ENCODE results near the gene PPIA.
A peak's percentile ranks its signal among the peaks of the same experiment; 100 is the strongest.

PPIA gene

GRCh38 chr7:44846816-44847508 is 50.5 kb downstream of the PPIA start:
- H3K27ac ChIP-seq (ENCODE audit: low read depth, low read length), result peak overlapping the region; percentile 97
- peak overlapping the region; percentile 96 for H3K9ac ChIP-seq (ENCODE audit: low read length)
- H3K4me1 ChIP-seq (ENCODE audit: insufficient read depth, low read length), result peaks cover 22% of the 10 kb centered on the region
- no peaks in the 10 kb centered on the region for H3K27me3 ChIP-seq (ENCODE audit: control insufficient read depth in 1 of 2, insufficient read depth in 2 of 2, low read length in 2 of 2)
- H3K9me3 ChIP-seq (ENCODE audit: low read length), result no peaks in the 10 kb centered on the region
- no peaks in the 10 kb centered on the region for H3K36me3 ChIP-seq (ENCODE audit: insufficient read depth, low read length)
- peak overlapping the region; percentile 76 to 88 for H3K4me3 ChIP-seq (ENCODE audit: low read depth in 1 of 2, low read length in 2 of 2)

GRCh38 chr7:44847509-44847919 is 51.0 kb downstream of the PPIA start:
- Histone ChIP-seq H3K27ac (ENCODE audit: low read depth, low read length) (peak overlapping the region; percentile 97), H3K27me3 (ENCODE audit: control insufficient read depth in 1 of 2, insufficient read depth in 2 of 2, low read length in 2 of 2) (no peaks in the 10 kb centered on the region), H3K9me3 (ENCODE audit: low read length) (no peaks in the 10 kb centered on the region), H3K9ac (ENCODE audit: low read length) (peak overlapping the region; percentile 96), H3K4me1 (ENCODE audit: insufficient read depth, low read length) (peaks cover 17% of the 10 kb centered on the region), H3K36me3 (ENCODE audit: insufficient read depth, low read length) (no peaks in the 10 kb centered on the region), H3K4me3 (ENCODE audit: low read depth in 1 of 2, low read length in 2 of 2) (peak overlapping the region; percentile 76 to 88)

GRCh38 chr7:44847920-44848634 is 51.6 kb downstream of the PPIA start, which contains the start of gene H2AZ2:
Gene H2AZ2 (minus strand): TSS chr7:44848087. CDS start chr7:44847971, 116 bp downstream.
- Histone ChIP-seq H3K36me3 (ENCODE audit: insufficient read depth, low read length) (no peaks in the 10 kb centered on the region), H3K9me3 (ENCODE audit: low read length) (no peaks in the 10 kb centered on the region), H3K27me3 (ENCODE audit: control insufficient read depth in 1 of 2, insufficient read depth in 2 of 2, low read length in 2 of 2) (no peaks in the 10 kb centered on the region), H3K4me3 (ENCODE audit: low read depth in 1 of 2, low read length in 2 of 2) (peak within 1 kb of the TSS; percentile 76 to 88), H3K27ac (ENCODE audit: low read depth, low read length) (peak within 1 kb of the TSS; percentile 97), H3K9ac (ENCODE audit: low read length) (peak within 1 kb of the TSS; percentile 96), H3K4me1 (ENCODE audit: insufficient read depth, low read length) (peaks cover 14% of the 10 kb centered on the region)

- Histone ChIP-seq H3K27me3 (ENCODE audit: control insufficient read depth in 1 of 2, insufficient read depth in 2 of 2, low read length in 2 of 2) (no peaks in the 10 kb centered on the region), H3K27ac (ENCODE audit: low read depth, low read length) (peak overlapping the region; percentile 66), H3K9ac (ENCODE audit: low read length) (no peak overlapping the region), H3K4me3 (ENCODE audit: low read depth in 1 of 2, low read length in 2 of 2) (peak overlapping the region in 1 of 2 donors; percentile 71), H3K9me3 (ENCODE audit: low read length) (no peaks in the 10 kb centered on the region), H3K4me1 (ENCODE audit: insufficient read depth, low read length) (peaks cover 9% of the 10 kb centered on the region), H3K36me3 (ENCODE audit: insufficient read depth, low read length) (no peaks in the 10 kb centered on the region)
Observed at GRCh38 chr7:44849259-44849884, 52.9 kb downstream of the PPIA start.

GRCh38 chr7:44849885-44850544 is 53.5 kb downstream of the PPIA start:
- Histone ChIP-seq H3K4me1 (ENCODE audit: insufficient read depth, low read length) (peaks cover 9% of the 10 kb centered on the region), H3K4me3 (ENCODE audit: low read depth in 1 of 2, low read length in 2 of 2) (no peak overlapping the region), H3K36me3 (ENCODE audit: insufficient read depth, low read length) (no peaks in the 10 kb centered on the region), H3K27ac (ENCODE audit: low read depth, low read length) (no peak overlapping the region), H3K9me3 (ENCODE audit: low read length) (no peaks in the 10 kb centered on the region), H3K9ac (ENCODE audit: low read length) (no peak overlapping the region), H3K27me3 (ENCODE audit: control insufficient read depth in 1 of 2, insufficient read depth in 2 of 2, low read length in 2 of 2) (no peaks in the 10 kb centered on the region)

GRCh38 chr7:44852590-44852989 is 56.1 kb downstream of the PPIA start:
- Histone ChIP-seq H3K27me3 (ENCODE audit: control insufficient read depth in 1 of 2, insufficient read depth in 2 of 2, low read length in 2 of 2) (no peaks in the 10 kb centered on the region), H3K9me3 (ENCODE audit: low read length) (no peaks in the 10 kb centered on the region), H3K36me3 (ENCODE audit: insufficient read depth, low read length) (no peaks in the 10 kb centered on the region), H3K9ac (ENCODE audit: low read length) (no peak overlapping the region), H3K27ac (ENCODE audit: low read depth, low read length) (no peak overlapping the region), H3K4me1 (ENCODE audit: insufficient read depth, low read length) (no peaks in the 10 kb centered on the region), H3K4me3 (ENCODE audit: low read depth in 1 of 2, low read length in 2 of 2) (no peak overlapping the region)
